ENCODE measurements around the gene FAM200A. TPM values are rescaled to one million over a fixed set of nuclear protein-coding genes. Genes with fewer than 3 reads are reported as not detected.
A peak's percentile ranks its signal among the peaks of the same experiment; 100 is the strongest.
"Not testable (repeated sequence)": the region's sequence is repeated elsewhere in the genome, so short reads cannot be mapped to it uniquely, and the experiment has no call there.

FAM200A gene
- 2.5 TPM for total RNA-seq
- long read RNA-seq, partial matches to known transcripts: 0 of 11 reads
- long read RNA-seq, other reads (novel, unspliced or antisense): 7 of 11 reads

DNA sequence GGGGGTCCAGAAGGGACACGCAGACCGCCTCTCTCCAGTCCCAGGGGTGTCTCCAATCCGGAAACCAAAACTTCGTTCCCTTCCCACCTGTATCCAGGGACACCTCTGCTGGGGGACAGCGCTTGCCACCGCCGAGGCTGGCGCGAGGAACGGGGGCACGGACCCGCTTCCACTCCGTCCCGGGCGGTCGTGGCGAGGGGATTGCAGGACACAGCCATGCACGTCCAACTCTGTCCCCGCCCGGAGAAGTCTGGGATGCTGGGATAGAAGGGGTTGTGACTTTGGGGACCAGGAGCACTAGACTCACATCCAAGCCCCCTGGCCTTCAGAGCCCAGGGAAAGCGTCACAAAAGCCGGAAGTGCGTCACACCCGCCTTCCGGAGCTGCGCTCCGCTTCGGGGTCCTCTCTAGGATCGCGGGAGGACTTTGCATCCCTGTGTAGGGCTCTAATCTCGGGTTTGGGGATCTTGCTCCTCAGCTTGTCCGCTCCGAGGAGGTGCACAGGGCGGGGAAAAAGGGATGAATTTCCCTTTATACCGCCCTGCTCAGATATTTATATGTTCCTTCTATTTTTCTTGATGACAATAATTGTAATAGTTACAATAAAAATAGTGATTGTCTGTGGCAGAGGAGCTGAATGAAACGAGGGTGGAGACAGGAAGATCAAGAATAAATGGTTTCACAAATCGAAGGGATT lies at the start of gene FAM200A:
Gene FAM200A (minus strand): TSS at position 348 of the 697 bp plus-strand sequence. CDS start 3,707 bp downstream, outside the sequence.
- DNase-seq (ENCODE audit: low spot score): peak; percentile 95

DNA sequence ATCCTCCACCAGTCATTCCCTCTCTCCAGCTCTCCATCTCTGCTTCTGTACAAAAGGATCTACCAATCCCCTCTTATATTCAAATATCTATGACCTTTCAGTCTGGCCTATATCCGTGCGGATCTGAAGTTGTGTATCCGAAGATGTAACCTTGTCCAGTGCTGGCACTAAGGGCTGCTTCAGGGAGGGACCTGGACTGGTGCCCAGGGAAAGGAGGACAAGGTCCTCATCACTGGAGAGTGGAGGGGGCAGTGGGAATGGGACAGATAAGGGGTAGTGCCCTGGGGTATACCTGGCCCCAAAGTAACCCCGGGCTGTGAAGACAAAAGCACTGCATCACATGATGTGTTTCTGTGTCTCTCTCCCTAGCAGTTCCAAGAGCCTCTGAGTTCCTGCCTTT lies 47.9 kb upstream of the FAM200A start:
- no peak for DNase-seq (ENCODE audit: low spot score)

DNA sequence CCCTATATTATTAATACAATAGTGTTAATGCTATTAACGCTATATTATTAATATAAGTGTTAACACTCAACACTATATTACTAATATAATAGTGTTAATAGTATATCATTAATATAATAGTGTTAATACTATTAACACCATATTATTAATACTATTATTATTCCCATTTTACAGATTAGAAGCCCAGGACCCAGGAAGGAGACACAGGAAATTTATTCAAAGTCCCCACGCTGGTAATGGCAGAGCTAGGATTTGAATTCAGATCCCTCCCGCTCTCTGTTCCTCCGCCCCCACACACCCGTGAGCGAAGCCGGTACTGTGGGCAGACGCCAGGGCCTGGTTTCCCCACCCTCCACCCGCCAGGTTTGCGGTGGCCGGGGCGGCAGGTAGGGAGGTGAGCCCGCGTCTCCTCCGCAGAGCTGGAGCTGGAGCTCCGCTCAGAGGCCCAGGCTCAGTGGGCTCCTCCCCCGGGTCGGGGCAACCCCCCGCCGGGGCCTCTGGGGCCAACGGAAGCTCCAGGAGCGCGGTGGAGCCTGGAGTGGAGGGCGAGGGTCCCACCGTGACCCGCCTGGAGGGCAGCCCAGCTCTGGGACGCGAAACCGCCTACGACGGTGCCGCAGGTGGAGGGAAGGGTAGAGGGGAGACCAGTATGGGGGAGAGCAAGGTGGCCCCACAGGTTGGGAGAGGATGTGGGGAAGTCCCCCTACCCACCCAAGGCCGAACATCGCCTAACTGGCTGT lies 46.0 kb upstream of the FAM200A start, which contains the start of gene TMEM225B:
Gene TMEM225B (plus strand): TSS at position 506 of the 740 bp plus-strand sequence. CDS start 6,122 bp downstream, outside the sequence.
- no peak for DNase-seq (ENCODE audit: low spot score)

DNA sequence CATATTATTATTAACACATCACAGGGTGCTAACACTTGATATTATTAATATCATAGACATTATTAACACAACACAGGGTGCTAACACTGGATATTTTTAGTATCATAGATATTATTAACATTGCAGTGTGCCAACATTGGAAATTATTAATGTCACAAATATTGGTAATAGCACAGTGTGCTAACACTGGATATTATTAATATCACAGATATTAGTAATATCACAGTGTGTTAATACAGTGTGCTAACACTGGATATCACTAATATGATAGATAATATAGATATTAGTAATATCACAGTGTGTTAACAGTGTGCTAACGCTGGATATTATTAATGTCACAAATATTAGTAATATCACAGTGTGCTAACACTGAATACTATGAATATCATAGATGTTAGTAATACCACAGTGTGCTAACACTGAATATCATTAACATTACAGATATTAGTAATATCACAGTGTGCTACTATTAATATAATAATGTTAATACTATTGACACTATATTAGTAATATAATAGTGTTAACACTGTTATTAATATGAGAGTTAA lies 44.6 kb upstream of the FAM200A start:
- no peak for DNase-seq (ENCODE audit: low spot score)

DNA sequence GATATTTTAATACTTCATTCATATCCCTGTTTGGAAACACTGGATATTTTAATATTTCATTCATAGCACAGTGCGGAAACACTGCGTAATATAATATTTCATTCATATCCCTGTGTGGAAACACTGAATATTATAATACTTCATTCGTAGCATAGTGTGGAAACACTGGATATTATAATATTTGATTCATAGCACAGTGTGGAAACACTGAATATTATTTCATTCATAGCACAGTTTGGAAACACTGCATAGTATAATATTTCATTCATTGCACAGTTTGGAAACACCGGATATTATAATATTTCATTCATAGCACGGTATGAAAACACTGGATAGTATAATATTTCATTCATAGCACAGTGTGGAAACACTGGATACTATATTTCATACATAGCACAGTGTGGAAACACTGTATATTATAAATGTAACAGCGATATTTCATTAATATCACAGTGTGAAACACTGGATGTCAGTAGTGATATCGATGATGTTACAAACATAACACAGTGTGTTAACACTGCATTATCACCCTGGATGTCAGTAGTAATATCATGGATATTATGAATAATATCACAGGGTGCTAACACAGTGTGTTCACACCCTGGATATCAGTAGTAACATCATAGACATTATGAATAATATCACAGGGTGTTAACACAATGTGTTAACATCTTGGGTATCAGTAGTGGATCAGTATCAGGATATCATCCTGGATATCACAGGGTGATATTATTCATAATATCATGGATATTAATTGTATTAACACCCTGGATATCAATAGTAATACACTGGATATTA lies 43.2 kb upstream of the FAM200A start:
- DNase-seq (ENCODE audit: low spot score): no peak

DNA sequence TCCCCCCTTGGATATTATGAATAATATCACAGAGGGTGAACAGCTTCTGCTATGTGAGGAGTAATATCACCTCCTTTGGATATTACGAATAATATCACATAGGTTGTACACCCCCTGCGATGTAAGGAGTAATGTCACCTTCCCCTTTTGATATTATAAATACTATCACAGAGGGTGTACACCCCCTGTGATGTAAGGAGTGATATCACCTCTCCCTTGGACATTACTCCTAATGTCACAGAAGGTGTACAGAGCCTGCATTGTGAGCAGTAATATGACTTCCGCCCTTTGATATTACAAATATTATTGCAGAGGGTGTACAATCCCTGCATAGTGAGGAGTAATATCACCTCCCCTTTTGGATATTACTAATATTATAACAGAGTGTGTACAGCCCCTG lies 37.0 kb upstream of the FAM200A start:
- DNase-seq (ENCODE audit: low spot score): no peak

DNA sequence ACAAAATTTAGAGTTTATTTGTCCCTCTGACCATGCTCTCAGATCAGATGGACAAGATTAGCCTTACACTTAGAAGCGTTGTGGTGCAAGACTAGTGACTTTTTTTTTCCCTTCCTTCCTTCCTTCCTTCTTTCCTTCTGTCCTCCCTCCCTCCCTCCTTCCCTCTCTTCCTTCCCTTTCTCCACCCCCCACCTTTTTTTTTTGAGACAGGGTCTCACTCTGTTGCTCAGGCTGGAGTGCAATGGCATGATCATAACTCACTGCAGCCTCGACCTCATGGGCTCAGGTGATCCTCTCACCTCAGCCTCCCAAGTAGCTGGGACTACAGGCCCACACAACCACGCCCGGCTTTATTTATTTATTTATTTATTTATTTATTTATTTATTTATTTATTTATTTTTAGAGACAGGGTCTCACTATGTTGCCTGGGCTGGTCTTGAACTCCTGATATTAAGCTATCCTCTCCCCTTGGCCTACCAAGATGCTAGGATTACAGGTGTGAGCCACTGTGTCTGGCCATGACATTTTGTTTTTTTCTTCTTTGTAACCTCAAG lies 28.9 kb upstream of the FAM200A start:
- DNase-seq (ENCODE audit: low spot score): not testable (repeated sequence)

DNA sequence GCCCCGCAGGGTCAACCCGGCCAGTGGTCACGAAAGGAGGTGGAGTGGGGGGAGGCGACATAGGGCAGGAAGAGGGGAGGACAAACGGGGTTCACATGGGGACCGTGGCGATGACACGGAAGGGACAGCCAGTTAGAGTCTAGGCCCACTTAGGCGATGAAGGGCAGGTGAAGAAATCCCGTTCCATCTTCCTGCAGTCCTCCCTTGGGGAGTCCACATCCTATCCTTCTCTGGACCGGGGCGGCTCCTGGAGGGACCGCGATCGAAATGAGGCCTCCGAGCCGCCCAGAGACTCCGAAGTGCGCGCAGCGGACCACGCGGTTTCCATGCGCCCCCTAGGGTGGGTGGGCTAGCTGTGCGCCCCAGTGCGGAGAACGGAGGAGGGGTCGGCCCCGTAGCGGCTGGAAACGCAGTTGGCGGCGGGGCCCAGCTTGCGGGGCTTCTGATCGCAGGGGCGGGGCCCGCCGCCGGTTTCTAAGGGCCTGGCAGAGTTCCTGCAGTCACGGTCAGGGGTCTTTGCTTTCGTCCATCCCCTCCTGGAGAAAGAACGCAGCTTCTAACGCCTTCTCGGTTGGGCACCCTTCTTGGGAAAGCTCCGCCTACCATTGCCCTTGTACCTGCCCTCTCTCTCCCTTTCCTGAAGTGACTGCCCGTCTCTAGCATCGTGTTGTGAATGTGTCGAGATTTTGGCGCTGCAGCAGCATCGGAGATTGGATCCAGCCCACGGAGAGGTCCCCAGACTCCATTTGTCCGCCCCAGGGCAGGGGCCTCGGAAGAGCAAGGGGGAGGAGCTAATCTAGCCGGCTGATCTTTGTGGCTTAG lies 28.3 kb upstream of the FAM200A start:
- no peak for DNase-seq (ENCODE audit: low spot score)

DNA sequence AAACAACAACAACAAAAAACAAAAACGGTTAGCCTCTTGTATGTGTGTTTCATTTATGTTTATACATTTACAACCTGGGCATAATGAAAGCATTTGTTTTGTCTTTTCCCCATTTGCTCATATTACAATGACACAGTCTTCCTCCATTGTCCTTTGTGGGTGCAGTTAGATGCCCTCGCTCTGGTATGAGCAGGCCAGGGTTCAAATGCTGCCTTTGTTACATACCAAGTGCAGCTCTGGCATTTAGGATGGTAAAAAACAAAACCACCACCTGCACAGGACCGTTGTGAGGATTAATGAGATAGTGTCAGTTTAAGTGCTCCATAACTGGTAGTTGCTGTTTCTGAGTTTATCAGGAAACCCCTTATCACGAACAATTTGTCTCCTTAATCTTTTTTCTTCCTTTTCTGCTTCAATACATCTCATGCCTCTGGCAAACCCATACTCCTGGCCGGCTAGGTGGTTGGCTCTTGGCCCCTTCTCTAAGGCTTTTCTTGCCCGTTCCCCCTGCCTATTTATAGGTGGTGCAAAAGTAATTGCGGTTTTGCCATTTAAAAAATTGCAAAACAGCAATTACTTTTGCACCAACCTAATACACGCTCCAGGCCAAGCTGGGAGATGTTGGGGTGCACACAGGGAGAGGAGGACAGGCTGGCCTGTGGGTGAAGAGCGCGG lies 27.5 kb upstream of the FAM200A start:
- DNase-seq (ENCODE audit: low spot score): no peak

DNA sequence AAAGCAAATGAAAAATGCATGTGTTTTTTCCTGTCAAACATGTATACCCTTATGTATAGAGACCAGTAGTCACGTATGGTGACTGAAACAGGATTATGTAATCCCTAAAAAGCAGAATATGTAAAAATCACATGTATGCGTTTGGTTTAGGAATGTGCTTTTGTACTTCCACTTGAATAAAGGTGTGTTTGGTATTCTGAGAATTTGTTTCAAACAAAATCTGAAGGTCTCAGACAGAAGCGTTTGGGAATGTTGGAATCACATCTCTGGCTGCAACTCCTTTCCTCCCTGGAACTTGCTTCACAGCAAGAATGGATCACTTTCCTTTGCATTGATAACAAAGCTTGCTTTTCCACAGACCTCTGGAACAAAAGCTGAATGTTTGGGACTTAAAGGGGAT lies 24.3 kb upstream of the FAM200A start:
- DNase-seq (ENCODE audit: low spot score): no peak

- DNase-seq (ENCODE audit: low spot score): no peak
These were observed 21.3 kb upstream of the FAM200A start for GRCh38 chr7:99573257-99573656.

DNA sequence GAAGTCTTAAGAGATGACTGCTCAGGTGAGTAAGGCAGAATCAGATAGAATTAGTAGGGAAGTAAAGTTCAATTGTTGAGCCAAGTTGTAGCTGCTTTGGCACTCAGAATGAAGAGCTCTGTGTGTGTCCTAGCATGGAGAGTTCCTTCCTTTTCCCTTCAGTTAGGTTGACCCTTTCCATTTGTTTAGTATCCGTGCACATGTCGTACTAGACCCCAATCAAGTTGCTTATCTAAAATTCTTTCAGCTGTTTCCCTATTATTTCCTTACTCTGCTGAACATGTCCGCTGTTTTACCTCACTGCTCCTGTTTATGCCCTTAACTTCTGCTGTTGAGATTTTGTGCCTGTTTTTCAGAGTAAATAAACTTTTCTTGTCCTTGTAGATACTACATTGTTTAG lies 19.9 kb upstream of the FAM200A start:
- no peak for DNase-seq (ENCODE audit: low spot score)

- not testable (repeated sequence) for DNase-seq (ENCODE audit: low spot score)
These were observed 16.9 kb upstream of the FAM200A start for GRCh38 chr7:99568770-99569169.

DNA sequence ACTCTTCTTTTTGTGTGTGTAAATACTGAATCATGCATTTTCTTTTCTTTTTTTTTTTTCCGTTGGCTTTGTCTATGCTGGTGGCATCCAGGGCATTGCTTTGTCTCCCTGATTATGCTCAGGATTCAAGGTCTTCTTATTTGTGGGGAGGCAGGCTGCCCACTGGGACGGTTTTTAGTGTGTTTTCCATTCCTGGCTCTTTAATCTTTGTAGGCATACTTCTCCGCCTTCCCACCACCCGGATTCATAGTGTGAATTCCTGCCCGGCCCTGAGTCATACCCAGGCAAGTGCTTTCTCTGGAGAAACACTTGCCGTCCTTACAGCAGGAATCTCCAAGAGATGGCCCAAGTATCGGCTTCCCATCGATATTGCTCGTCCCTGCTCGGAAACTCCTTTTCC lies 11.7 kb upstream of the FAM200A start:
- no peak for DNase-seq (ENCODE audit: low spot score)

GRCh38 chr7:99562832-99563231 lies 10.9 kb upstream of the FAM200A start:
- DNase-seq (ENCODE audit: low spot score): no peak

DNA sequence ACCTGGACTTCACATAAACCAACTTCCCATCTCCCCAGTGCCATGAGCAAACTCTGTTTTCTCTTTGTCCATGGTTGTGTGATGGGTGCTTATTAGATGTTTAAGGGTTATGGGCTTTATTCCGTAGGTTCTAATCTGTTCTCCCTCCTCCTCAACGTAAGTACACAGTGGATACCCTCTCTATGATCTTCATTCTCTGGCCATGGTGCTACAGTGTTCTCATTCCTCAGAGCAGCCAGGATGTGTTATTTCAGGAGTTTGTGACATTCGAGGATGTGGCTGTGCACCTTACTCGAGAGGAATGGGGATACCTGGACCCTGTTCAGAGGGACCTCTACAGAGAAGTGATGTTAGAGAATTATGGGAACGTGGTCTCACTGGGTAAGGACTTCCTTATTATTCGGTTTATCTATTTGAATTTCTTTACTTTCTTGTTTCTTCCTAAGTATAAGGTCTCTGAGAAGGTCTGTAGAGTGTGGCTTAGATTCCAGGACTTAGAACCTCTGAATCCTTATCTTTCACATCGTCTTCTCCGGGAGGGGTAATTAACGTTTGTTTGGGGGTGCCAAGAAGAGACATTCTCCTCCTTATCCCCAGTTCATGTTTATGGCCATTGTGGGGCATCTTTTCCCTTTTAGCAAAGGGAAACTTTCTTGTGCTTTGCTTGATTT lies 10.3 kb upstream of the FAM200A start:
- no peak for DNase-seq (ENCODE audit: low spot score)

DNA sequence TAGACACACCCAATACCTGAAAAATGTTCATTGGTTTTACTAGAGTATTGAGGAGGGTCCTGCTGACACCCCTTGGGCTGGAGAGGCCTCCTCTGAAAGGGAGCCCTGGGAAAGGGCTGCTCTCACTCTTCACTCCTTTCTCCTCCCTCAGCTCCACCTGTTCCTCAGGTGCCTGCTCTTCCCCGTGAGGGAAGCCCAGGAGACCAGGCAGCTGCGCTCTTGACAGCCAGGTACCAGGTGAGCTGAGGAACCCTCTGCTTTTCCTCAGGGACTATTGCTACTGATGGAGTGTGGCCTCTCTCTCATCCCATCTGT lies 9.8 kb upstream of the FAM200A start:
- no peak for DNase-seq (ENCODE audit: low spot score)

GRCh38 chr7:99560834-99561736 lies 9.2 kb upstream of the FAM200A start:
- no peak for DNase-seq (ENCODE audit: low spot score)
